HG03196 (cell line): ENCODE data around the gene CNNM2.
A peak's percentile ranks its signal among the peaks of the same experiment; 100 is the strongest.

ENCODE experiments used
- ATAC-seq: cut with Tn5 transposase; IDR thresholded peaks from one replicate; pipeline ENCODE4 v1.9.1; 2021; ENCODE audit not compliant: unreplicated experiment

CNNM2 gene

GRCh38 chr10:103069453-103070331 is 151.6 kb downstream of the CNNM2 start:
- peak; percentile 50 for ATAC-seq

DNA sequence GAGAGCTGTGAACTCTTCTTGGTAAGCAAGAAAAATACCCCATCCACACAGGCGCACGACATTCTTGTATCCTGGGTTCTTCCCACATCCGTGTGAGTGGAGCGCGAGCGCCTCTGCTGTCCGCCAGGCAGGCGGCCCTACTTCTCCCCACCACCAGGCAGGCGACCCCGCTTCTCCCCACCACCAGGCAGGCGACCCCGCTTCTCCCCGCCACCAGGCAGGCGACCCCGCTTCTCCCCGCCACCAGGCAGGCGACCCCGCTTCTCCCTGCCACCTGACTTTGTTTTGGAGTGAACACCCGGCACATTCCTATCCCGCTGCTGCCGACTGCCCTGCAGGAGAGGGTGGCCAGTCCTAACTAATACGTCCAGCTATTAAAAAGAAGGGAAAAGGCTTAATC is 154.2 kb downstream of the CNNM2 start:
- ATAC-seq = no peak

DNA sequence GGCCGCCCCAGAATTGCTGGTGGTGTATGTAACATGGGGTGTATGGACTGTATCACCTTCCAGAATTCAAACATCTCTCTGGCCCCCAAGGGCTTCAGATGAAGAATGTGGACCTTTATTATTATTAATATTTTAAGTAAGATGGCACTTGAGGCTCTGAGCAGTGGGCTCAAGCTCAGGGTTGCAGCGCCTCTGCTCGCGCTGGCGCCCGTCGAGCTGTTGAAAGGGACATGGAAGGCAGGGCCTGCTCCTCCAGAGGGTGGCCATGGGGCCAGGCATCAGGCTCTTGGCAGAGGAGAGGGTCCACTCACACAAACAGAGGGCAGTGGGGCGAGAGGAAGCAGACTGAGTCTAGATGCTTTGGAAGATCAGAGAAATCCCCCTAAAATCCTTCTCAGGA is 154.8 kb downstream of the CNNM2 start:
- no peak for ATAC-seq

- ATAC-seq = no peak
Measured at GRCh38 chr10:103077020-103077419, 158.9 kb downstream of the CNNM2 start.

GRCh38 chr10:103077491-103078308 is 159.6 kb downstream of the CNNM2 start:
- ATAC-seq = no peak

DNA sequence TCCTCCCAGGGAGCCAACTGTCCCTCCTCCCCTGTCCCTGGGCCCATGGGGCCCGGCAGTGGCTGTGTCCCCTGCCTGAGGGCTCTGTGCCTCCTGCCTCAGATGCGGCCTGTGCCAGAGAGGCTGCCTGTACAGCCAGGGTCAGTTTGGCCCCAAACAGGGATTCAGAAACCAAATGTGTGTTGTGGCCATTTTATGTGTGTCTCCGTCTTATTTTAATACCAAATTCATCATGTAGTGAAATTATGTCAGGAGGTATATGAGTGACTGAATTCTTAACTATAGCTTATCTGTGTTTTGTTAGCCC is 160.2 kb downstream of the CNNM2 start:
- ATAC-seq = no peak

- no peak for ATAC-seq
Measured at GRCh38 chr10:103078676-103079075, 160.6 kb downstream of the CNNM2 start.

DNA sequence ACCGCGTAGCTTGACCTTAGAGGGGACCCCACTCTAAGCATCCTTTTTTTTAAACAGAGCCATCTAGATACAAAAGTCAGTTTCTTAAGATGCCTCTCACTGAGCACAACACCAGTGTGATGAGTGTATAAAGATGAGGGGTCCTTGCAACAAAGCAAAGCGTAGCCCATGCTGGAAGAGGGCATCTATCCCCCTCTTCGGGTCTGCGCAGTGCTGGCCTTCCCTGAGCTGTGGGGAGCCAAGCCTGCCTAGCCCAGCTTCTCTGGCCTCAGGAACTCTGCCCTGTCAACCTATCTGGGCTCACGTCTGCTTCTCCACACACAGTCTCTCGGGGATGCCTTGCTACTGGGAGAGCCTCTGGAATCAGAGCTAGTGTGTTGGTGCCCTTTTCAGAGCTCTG is 161.0 kb downstream of the CNNM2 start:
- no peak for ATAC-seq

- no peak for ATAC-seq
Measured at GRCh38 chr10:103079946-103080345, 161.9 kb downstream of the CNNM2 start.

DNA sequence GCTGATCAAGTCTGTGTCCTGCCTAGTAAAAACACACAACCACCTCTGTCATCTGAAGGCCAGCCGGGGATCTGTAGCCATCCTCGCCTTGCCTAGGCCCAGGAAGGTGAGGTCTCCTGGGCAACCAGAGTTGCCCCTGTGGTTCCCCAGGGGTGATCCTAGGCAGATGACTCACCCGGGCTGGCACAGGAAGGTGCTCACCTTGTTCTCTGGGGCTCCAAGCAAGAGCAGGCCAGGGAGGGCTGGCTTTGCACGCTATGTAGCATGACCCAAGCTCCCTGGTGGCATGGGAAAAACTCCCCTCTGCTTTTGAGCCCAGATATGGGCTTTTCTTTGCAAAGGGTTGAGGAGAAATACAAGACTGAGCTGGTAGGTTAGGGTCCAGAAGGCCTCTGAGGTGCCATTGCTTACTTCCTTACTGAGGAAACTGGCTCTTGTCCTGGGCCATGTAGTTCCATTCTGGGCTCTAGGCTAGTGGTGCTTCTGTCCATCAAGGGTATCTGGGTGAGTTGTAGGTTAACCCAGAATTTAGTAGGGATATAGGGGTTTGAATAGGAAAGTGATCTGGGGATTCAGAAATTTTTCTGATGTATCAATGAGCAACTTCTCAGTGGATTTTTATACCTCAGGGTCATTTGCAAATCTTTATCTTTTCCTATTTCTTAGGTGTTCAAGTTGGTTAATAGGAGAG is 162.9 kb downstream of the CNNM2 start:
- ATAC-seq = no peak

- ATAC-seq = no peak
Measured at GRCh38 chr10:103082683-103083082, 164.6 kb downstream of the CNNM2 start.

DNA sequence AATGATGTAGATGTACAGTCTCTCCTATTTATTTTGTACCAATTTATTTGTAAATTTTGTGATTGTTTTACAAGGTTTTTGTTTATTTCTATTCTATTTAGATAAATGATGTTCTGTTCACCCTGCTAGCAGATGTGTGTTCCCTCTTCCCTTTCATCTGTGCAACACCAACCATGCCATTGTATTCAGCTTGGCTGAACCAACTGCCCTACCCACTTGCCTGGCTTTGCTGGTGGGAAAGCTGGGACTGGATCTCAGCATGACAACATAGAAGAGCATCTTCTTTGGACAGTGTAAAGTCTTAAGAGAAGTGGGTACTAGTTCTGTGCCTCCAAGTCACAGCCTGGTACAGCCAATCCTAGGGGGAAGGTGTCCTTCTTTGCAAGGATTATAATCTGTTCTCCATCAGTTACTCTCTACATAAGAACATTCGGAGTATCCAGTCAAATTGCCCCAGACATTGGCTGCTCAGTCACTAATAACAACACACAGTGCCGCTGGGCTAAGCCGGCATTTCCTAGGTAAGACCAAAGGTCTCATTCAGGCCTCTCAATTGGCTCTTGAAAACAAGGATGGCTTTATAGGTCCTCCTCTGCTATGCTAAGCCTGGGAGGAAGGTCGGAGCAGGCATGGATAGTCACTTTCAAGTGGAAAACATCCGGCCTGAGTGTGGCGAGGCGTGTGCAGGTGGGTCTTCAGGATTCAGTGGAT is 165.3 kb downstream of the CNNM2 start:
- ATAC-seq = no peak

GRCh38 chr10:103083977-103084320 is 165.9 kb downstream of the CNNM2 start:
- no peak for ATAC-seq

- ATAC-seq = no peak
Measured at GRCh38 chr10:103086261-103086660, 168.2 kb downstream of the CNNM2 start.

- ATAC-seq = no peak
Measured at GRCh38 chr10:103086799-103087198, 168.7 kb downstream of the CNNM2 start.

- ATAC-seq = no peak
Measured at GRCh38 chr10:103089493-103089892, 171.4 kb downstream of the CNNM2 start.

DNA sequence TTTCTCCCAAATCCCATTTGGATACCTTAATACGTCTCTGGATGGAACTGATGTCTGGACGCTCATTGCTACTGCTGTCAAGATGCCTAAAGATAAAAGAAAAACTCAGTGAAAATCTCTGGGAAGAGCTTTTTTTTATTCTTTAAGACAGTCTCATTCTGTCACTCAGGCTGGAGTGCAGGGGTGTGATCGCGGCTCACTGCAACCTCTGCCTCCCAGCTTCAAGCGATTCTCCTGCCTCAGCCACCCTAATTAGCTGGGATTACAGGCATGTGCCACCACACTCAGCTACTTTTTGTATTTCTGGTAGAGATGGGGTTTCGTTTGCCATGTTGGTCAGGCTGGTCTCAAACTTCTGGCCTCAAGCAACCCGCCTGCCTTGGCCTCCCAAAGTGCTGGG is 172.8 kb downstream of the CNNM2 start:
- ATAC-seq = no peak

- no peak for ATAC-seq
Measured at GRCh38 chr10:103095005-103095404, 176.9 kb downstream of the CNNM2 start.

DNA sequence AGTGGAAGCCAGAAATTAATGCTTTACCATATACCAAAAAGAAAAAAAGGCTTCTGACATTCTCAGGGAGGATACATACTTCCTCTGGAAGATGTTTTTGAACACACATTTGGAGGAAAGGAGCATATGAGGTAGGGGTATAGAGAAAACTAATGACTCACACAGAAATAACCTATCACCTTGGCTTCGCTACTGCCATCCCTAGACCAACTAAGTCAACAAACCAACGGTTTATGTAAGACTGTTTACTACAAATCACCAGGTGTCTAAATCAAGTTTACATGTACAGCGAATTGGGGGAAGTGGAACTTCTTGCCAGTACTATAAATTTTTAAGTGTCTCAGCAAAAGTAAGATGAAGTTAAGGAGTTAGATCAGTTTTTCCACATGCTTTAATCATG is 178.0 kb downstream of the CNNM2 start:
- ATAC-seq = no peak

DNA sequence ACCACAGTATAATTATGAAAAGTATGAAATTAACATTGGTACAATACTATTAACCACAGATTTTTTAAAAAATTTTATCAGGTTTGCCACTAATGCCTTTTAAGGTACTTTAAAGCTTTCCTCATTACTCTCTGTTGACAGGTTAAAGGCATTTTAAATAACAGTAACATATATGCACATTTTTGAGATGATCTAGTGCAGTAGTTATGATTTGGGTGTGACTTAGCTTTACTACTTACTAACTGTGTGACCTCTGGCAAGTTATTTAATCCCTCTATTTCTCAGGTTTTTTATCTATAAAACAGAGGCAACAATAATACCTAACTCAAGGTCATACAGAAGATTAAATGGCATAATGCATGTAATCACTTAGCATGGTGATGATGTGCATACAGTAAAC is 180.1 kb downstream of the CNNM2 start:
- ATAC-seq = no peak

DNA sequence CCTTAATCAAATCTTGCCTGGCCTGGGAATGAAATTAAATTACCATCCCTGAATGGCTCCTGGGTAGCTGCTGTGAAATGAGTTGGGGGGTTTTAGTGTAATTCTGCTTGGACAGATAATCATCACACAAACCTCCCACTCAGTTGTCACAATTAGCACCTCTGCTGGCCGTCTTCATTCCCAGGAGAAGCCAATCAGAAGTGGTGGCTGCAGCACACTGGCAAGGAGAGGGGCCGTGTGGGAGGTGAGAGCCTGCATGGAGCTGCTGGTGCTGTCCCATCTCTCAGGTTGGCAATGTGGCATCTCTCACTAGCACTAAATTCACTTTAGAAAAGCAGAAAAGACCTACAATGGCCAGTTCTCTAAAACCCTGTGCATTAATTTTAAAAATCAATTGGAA is 182.5 kb downstream of the CNNM2 start:
- no peak for ATAC-seq
